HL-60 (cell line): ENCODE results near the gene RTP1.

ENCODE experiments used
- CTCF ChIP-seq: IDR thresholded peaks from one replicate; pipeline ENCODE4 v1.5.1; 2011; ENCODE audit warnings: low read length, control low read depth, inconsistent platforms; ENCODE audit not compliant: insufficient read depth
- GABPA ChIP-seq: IDR thresholded peaks from 2 replicates; pipeline ENCODE4 v1.6.1; 2012; ENCODE audit warnings: low read depth
- POLR2AphosphoS5 ChIP-seq: IDR thresholded peaks from 2 replicates; pipeline ENCODE4 v1.6.1; 2012; ENCODE audit warnings: low read depth
- REST ChIP-seq: IDR thresholded peaks from 2 replicates; pipeline ENCODE4 v1.6.1; 2012; ENCODE audit warnings: low read depth; ENCODE audit not compliant: insufficient replicate concordance
- SPI1 ChIP-seq: IDR thresholded peaks from 2 replicates; pipeline ENCODE4 v1.6.1; 2012; ENCODE audit warnings: low read depth, mild to moderate bottlenecking, borderline replicate concordance

GRCh38 chr3:187185759-187186158 lies 11.5 kb upstream of the RTP1 start:
- TF ChIP-seq CTCF, result no peak
- no peak for TF ChIP-seq POLR2AphosphoS5
- no peak for TF ChIP-seq REST
- no peak for TF ChIP-seq GABPA
- no peak for TF ChIP-seq SPI1
